H1 (cell line): Measurements from ENCODE around the gene TNKS2. TPM values are rescaled to one million over a fixed set of nuclear protein-coding genes. Genes with fewer than 3 reads are reported as not detected.
A peak's percentile ranks its signal among the peaks of the same experiment; 100 is the strongest.

ENCODE experiments used
- CTCF ChIA-PET: fragments of 300-600 bp; sonication (Branson Sonifier 250); formaldehyde crosslinking; loops from one replicate; lab custom pipeline; 2021; ENCODE audit not compliant: partially characterized antibody; lab: Charles Lee
- POLR2A ChIA-PET: fragments of 300-600 bp; sonication (Branson Sonifier 250); formaldehyde crosslinking; loops from one replicate; lab custom pipeline; 2021; ENCODE audit warnings: inconsistent platforms; ENCODE audit not compliant: partially characterized antibody; lab: Charles Lee
- DNase-seq, 2 experiments: peaks; one replicate each; pipeline versions ENCODE4 v3.0.0 to v3.0.0-alpha.2; 2010 to 2022; ENCODE audit warnings: low spot score in 2 of 2, low read depth in 1 of 2, mixed read lengths in 1 of 2
- FAIRE-seq: peaks from 2 replicates; lab custom pipeline; 2011; peaks lifted over from hg19 to GRCh38; lab: Jason Lieb, UNC
- H2AFZ ChIP-seq: 2 replicates; pipeline ENCODE4 v1.8.1; 2012; ENCODE audit warnings: low read length, inconsistent platforms
- H2AK5ac ChIP-seq: 2 replicates; pipeline ENCODE4 v1.6.1; 2013; ENCODE audit warnings: low read depth, low read length
- H2BK120ac ChIP-seq: replicated peaks from 2 replicates; pipeline ENCODE3; 2013; ENCODE audit warnings: low read depth, low read length, inconsistent platforms
- H2BK12ac ChIP-seq: 2 replicates; pipeline ENCODE4 v1.6.1; 2013; ENCODE audit warnings: low read depth, low read length
- H2BK15ac ChIP-seq: 2 replicates; pipeline ENCODE4 v1.6.1; 2013; ENCODE audit warnings: low read length
- H2BK20ac ChIP-seq: 2 replicates; pipeline ENCODE4 v1.6.1; 2013; ENCODE audit warnings: low read length
- H2BK5ac ChIP-seq: 2 replicates; pipeline ENCODE4 v1.6.1; 2013; ENCODE audit warnings: low read depth, low read length
- H3K14ac ChIP-seq: 2 replicates; pipeline ENCODE4 v1.6.1; 2013; ENCODE audit warnings: inconsistent platforms; ENCODE audit not compliant: insufficient read length
- H3K18ac ChIP-seq: 2 replicates; pipeline ENCODE4 v1.6.1; 2013; ENCODE audit warnings: low read length; ENCODE audit errors: extremely low read depth
- H3K23ac ChIP-seq: 2 replicates; pipeline ENCODE4 v1.6.1; 2013; ENCODE audit warnings: inconsistent platforms; ENCODE audit not compliant: insufficient read length
- H3K23me2 ChIP-seq: 2 replicates; pipeline ENCODE4 v1.6.1; 2013; ENCODE audit warnings: low read depth, low read length
- H3K27ac ChIP-seq: 2 replicates; pipeline ENCODE4 v1.6.1; 2011; ENCODE audit warnings: low read depth, low read length, inconsistent platforms
- H3K27me3 ChIP-seq, 4 experiments: replicated peaks in 1 of 4; 1 replicate in 1 of 4; 2 replicates in 3 of 4; pipeline versions ENCODE4 v1.6.1 to v1.8.1; 2011 to 2013; ENCODE audit warnings: low read length in 3 of 4, mild to moderate bottlenecking in 3 of 4, inconsistent platforms in 2 of 4, mixed read lengths in 2 of 4, moderate library complexity in 1 of 4; ENCODE audit not compliant: control insufficient read depth in 3 of 4, insufficient read depth in 3 of 4; ENCODE audit errors: extremely low read depth in 1 of 4
- H3K36me3 ChIP-seq, 4 experiments: 2 replicates each; pipeline versions ENCODE4 v1.6.1 to v1.8.1; 2011 to 2013; ENCODE audit warnings: mild to moderate bottlenecking in 4 of 4, low read length in 3 of 4, moderate library complexity in 2 of 4, control low read depth in 1 of 4, inconsistent platforms in 1 of 4; ENCODE audit not compliant: insufficient read depth in 4 of 4, control insufficient read depth in 2 of 4
- H3K4ac ChIP-seq: replicated peaks from 2 replicates; pipeline ENCODE3; 2013; ENCODE audit warnings: low read length, low read depth, mixed read lengths, inconsistent platforms; ENCODE audit not compliant: insufficient read length
- H3K4me1 ChIP-seq, 4 experiments: replicated peaks in 1 of 4; 1 replicate in 1 of 4; 2 replicates in 3 of 4; pipeline versions ENCODE4 v1.6.1 to v1.8.1; 2011 to 2013; ENCODE audit warnings: low read length in 3 of 4, inconsistent platforms in 2 of 4, mixed read lengths in 1 of 4; ENCODE audit not compliant: insufficient read depth in 4 of 4, control insufficient read depth in 3 of 4
- H3K4me2 ChIP-seq, 2 experiments: 2 replicates each; pipeline versions ENCODE4 v1.6.1 to v1.8.1; 2011 to 2013; ENCODE audit warnings: low read depth in 2 of 2, low read length in 2 of 2, control low read depth in 1 of 2, inconsistent platforms in 1 of 2, mild to moderate bottlenecking in 1 of 2; ENCODE audit not compliant: insufficient read depth in 1 of 2
- H3K4me3 ChIP-seq, 4 experiments: fragments of 200-600, 300-600 bp in 1 of 4; sonication (generic), shearing (Covaris generic), sonication (Bioruptor Twin) in 1 of 4; 2 replicates each; pipeline versions ENCODE4 v1.5.1 to v1.8.1; 2011 to 2016; ENCODE audit warnings: low read length in 4 of 4, low read depth in 3 of 4, control low read depth in 2 of 4, inconsistent platforms in 2 of 4, mild to moderate bottlenecking in 2 of 4, mixed read lengths in 1 of 4, moderate library complexity in 1 of 4; ENCODE audit not compliant: insufficient read depth in 2 of 4; ENCODE audit errors: extremely low read depth in 1 of 4
- H3K56ac ChIP-seq: replicated peaks from 2 replicates; pipeline ENCODE3; 2013; ENCODE audit warnings: low read depth, mild to moderate bottlenecking, mixed read lengths, low read length, inconsistent platforms; ENCODE audit not compliant: insufficient read length
- H3K79me1 ChIP-seq: 2 replicates; pipeline ENCODE4 v1.6.1; 2013; ENCODE audit warnings: low read depth, low read length, control low read depth
- H3K79me2 ChIP-seq, 2 experiments: 2 replicates each; pipeline versions ENCODE4 v1.6.1 to v1.8.1; 2012 to 2013; ENCODE audit warnings: low read length in 2 of 2, mild to moderate bottlenecking in 2 of 2, inconsistent platforms in 1 of 2; ENCODE audit not compliant: insufficient read depth in 2 of 2, control insufficient read depth in 1 of 2
- H3K9ac ChIP-seq, 4 experiments: replicated peaks in 1 of 4; 1 replicate in 1 of 4; 2 replicates in 3 of 4; pipeline versions ENCODE4 v1.6.1 to v1.8.1; 2011 to 2013; ENCODE audit warnings: low read depth in 3 of 4, low read length in 3 of 4, control low read depth in 2 of 4, mild to moderate bottlenecking in 2 of 4, moderate library complexity in 2 of 4, inconsistent platforms in 1 of 4; ENCODE audit errors: extremely low read depth in 1 of 4
- H3K9me3 ChIP-seq, 2 experiments: 2 replicates each; pipeline versions ENCODE4 v1.6.1 to v1.8.1; 2012 to 2013; ENCODE audit warnings: mild to moderate bottlenecking in 2 of 2, moderate library complexity in 2 of 2, control low read depth in 1 of 2, inconsistent platforms in 1 of 2, low read depth in 1 of 2, low read length in 1 of 2, mixed read lengths in 1 of 2; ENCODE audit not compliant: insufficient read depth in 2 of 2
- H4K20me1 ChIP-seq, 2 experiments: replicated peaks in 1 of 2; 2 replicates each; pipeline versions ENCODE3 to v1.8.1; 2011 to 2013; ENCODE audit warnings: inconsistent platforms in 2 of 2, low read length in 2 of 2, mild to moderate bottlenecking in 1 of 2; ENCODE audit not compliant: insufficient read depth in 2 of 2, control insufficient read depth in 1 of 2
- H4K5ac ChIP-seq: 2 replicates; pipeline ENCODE4 v1.6.1; 2013; ENCODE audit warnings: low read length, low read depth, mixed read lengths, inconsistent platforms; ENCODE audit not compliant: insufficient read length
- H4K8ac ChIP-seq: 2 replicates; pipeline ENCODE4 v1.8.0; 2013; ENCODE audit warnings: mild to moderate bottlenecking, moderate library complexity, low read length, inconsistent platforms; ENCODE audit not compliant: insufficient read depth; ENCODE audit errors: extremely low read depth
- H4K91ac ChIP-seq: replicated peaks from 2 replicates; pipeline ENCODE3; 2013; ENCODE audit warnings: low read length, mixed read lengths, inconsistent platforms; ENCODE audit not compliant: insufficient read length
- ASH2L ChIP-seq: fragments of 200-600, 300-600 bp; sonication (generic); IDR thresholded peaks from one replicate; pipeline ENCODE4 v1.7.1; 2017; ENCODE audit warnings: low read length
- BRCA1 ChIP-seq: IDR thresholded peaks from 2 replicates; pipeline ENCODE4 v1.6.1; 2012; ENCODE audit warnings: low read depth, low read length, improper control_type of control experiment
- EGR1 ChIP-seq: IDR thresholded peaks from 2 replicates; pipeline ENCODE4 v1.6.1; 2011; ENCODE audit warnings: low read depth, low read length, borderline replicate concordance
- EZH2 ChIP-seq: fragments of 200-600 bp; sonication (generic); IDR thresholded peaks from 2 replicates; pipeline ENCODE4 v1.7.1; 2012; ENCODE audit warnings: low read depth, mild to moderate bottlenecking, moderate library complexity, low read length, inconsistent platforms; ENCODE audit not compliant: severe bottlenecking
- KDM1A ChIP-seq: fragments of 200-600, 300-600 bp; sonication (generic); IDR thresholded peaks from 2 replicates; pipeline ENCODE4 v1.7.1; 2016; ENCODE audit warnings: mild to moderate bottlenecking, low read length, borderline replicate concordance
- RFX5 ChIP-seq: IDR thresholded peaks from 2 replicates; pipeline ENCODE4 v1.6.1; 2011; ENCODE audit warnings: low read depth, low read length, improper control_type of control experiment, borderline replicate concordance
- RNF2 ChIP-seq: fragments of 200-900, 300-1000 bp; sonication (generic); IDR thresholded peaks from 2 replicates; pipeline ENCODE4 v1.7.1; 2016; ENCODE audit warnings: borderline replicate concordance, low read depth, mild to moderate bottlenecking, antibody characterized with exemption, low read length; ENCODE audit not compliant: poor library complexity, severe bottlenecking; ENCODE audit errors: missing control alignments
- SIN3A ChIP-seq, 2 experiments: IDR thresholded peaks in 1 of 2; conservative IDR thresholded peaks in 1 of 2; 2 replicates each; pipeline ENCODE4 v1.6.1; 2011 to 2012; ENCODE audit warnings: low read length in 2 of 2, improper control_type of control experiment in 1 of 2, low read depth in 1 of 2, mild to moderate bottlenecking in 1 of 2
- SIRT6 ChIP-seq: IDR thresholded peaks from one replicate; pipeline ENCODE4 v1.7.1; 2012; ENCODE audit warnings: low read length, inconsistent platforms
- SRF ChIP-seq: IDR thresholded peaks from 2 replicates; pipeline ENCODE4 v1.6.1; 2011; ENCODE audit warnings: mild to moderate bottlenecking, low read depth, low read length, moderate library complexity
- WGBS, 2 experiments: shearing (Covaris generic) in 1 of 2; methylation state at CpG; one replicate each; pipeline versions ENCODE4 v1.1.6 to v1.1.7; 2013 to 2015; ENCODE audit warnings: low lambda C conversion rate in 2 of 2, mixed read lengths in 2 of 2, inconsistent platforms in 1 of 2, low coverage in 1 of 2, missing lambda C conversion rate in 1 of 2; ENCODE audit not compliant: insufficient replicate concordance in 2 of 2, insufficient coverage in 1 of 2, insufficient read length in 1 of 2; ENCODE audit errors: extremely low coverage in 1 of 2, missing lambda C conversion rate in 1 of 2; 5-methylcytosine and 5-hydroxymethylcytosine counted together
- polyA plus RNA-seq, 7 experiments: library from polyadenylated mRNA; depleted of rRNA in 3 of 7; stranded (reverse) in 5 of 7; unstranded in 2 of 7; fragments of >200 nt in 5 of 7; fragments of 200-250 nt in 2 of 7; gene quantifications; 1 replicate in 5 of 7; 2 replicates in 1 of 7; 4 replicates in 1 of 7; pipeline versions ENCODE4 v1.2.1 to v1.2.3, GENCODE V29; 2011 to 2013; ENCODE audit warnings: missing spikeins in 2 of 7, mixed read lengths in 2 of 7
- total RNA-seq: library from RNA; stranded (reverse); fragmentation: NEBNext Ultra II Directional; extraction: Animal tissue kit (Norgen Biotek cat#: 25700); gene quantifications from 2 replicates; pipeline ENCODE4 v1.2.1, GENCODE V29; 2021

Gene TNKS2
- total and polyA plus RNA-seq, 2 of the 8 experiments (the other 6 are each of a cell fraction or from before 2014, with no cell fraction given) = 23.3 to 73.6 TPM

DNA sequence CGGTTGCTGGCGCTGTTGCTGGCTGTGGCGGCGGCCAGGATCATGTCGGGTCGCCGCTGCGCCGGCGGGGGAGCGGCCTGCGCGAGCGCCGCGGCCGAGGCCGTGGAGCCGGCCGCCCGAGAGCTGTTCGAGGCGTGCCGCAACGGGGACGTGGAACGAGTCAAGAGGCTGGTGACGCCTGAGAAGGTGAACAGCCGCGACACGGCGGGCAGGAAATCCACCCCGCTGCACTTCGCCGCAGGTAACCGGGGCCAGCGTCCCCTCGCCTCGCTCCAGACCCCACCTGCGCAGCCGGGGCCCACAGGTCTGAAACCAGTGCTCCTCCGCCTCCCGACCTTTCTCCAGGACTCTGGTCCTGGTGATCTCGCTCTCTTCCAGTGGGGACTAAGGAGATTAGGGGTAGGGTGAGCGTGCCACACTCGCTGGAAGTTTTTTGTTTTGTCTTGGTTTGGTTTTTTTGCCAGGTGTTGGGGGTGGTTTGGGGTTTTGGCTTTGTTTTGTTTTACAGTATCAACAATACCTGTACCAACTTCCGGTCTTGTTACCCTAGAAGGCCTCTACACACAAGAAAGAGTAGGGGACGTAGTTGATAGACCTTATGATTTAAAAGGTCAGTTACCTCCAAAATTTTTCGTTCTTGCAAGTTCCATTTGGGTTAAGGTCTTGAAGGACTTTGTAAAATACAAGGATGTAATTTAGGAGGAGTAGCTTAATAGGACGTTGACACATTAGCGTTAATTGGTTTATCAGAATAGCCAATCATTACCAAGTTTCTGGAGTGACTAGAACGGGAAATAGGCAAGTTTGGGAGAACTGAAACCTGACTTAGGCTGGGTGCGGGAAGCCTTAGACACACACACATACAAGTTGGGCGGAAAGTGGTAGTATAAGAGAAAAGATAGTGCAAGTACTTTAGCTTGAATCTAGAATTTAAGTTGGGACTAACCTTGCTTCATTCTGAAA is 704 bp downstream of the TNKS2 start:
- H3K9ac ChIP-seq = peak overlapping the region; percentile 87 to 97 (median 92)
- peaks cover 0 to 6% (median under 1%) of the 10 kb centered on the region in 4 experiments; a peak in 5 of 8 replicates for H3K36me3 ChIP-seq
- H2BK5ac ChIP-seq = peak overlapping the region; percentile 96
- H3K27me3 ChIP-seq = no peaks in the 10 kb centered on the region
- no peaks in the 10 kb centered on the region for H3K9me3 ChIP-seq
- WGBS, 2 experiments = 3% methylated on average over 35 of the region's 54 CpGs; no CpG with 5 or more reads in 1 of the 2 experiments
- peaks cover 6% of the 10 kb centered on the region for H3K23me2 ChIP-seq
- H2AK5ac ChIP-seq = no peak overlapping the region
- H3K4me3 ChIP-seq = peak overlapping the region; percentile 70 to 96 (median 92)
- H2AFZ ChIP-seq = no peak overlapping the region
- peak overlapping the region; percentile 84 for H3K56ac ChIP-seq
- H3K79me2 ChIP-seq = peaks cover 29 to 65% of the 10 kb centered on the region in 2 experiments
- H4K5ac ChIP-seq = peak overlapping the region; percentile 67
- FAIRE-seq = no peak
- peak overlapping the region; percentile 38 for H2BK120ac ChIP-seq
- H3K14ac ChIP-seq = no peak overlapping the region
- DNase-seq = peak in 1 of 2 experiments; percentile 71
- H3K79me1 ChIP-seq = peaks cover 4% of the 10 kb centered on the region; the same call in 1 of the 2 replicates
- H4K20me1 ChIP-seq = peaks cover 10 to 13% of the 10 kb centered on the region in 2 experiments
- ChIA-PET POLR2A (interaction anchor here (0.6 to 2.1 kb wide), 18 partner anchors 8 to 792 kb away, joined by 3 to 9 read pairs (median 4); partner anchors contain the start of genes BTAF1 and FGFBP3), CTCF (interaction anchor here (1.6 kb wide), 1 partner anchor 11 kb away, joined by 6 read pairs; no protein-coding TSS in a partner anchor)
- H2BK20ac ChIP-seq = no peak overlapping the region
- H3K27ac ChIP-seq = peak overlapping the region; percentile 92
- H3K18ac ChIP-seq = peak overlapping the region; percentile 73
- H3K23ac ChIP-seq = no peak overlapping the region
- H4K8ac ChIP-seq = peak overlapping the region; percentile 97; the same call in 1 of the 2 replicates
- H3K4ac ChIP-seq = peak overlapping the region; percentile 87
- peak overlapping the region; percentile 82 for H4K91ac ChIP-seq
- peak overlapping the region; percentile 71 to 85 for H3K4me2 ChIP-seq
- no peak overlapping the region for H2BK12ac ChIP-seq
- H3K4me1 ChIP-seq = peaks cover 2 to 13% (median 8%) of the 10 kb centered on the region in 4 experiments
- 0 out of 2 replicates have a peak overlapping the region, but pooled peaks have one; percentile 16 for H2BK15ac ChIP-seq
- TF ChIP-seq EGR1 = no peak
- no peak for TF ChIP-seq BRCA1
- TF ChIP-seq SIRT6 = no peak
- TF ChIP-seq ASH2L = peak; percentile 91
- no peak for TF ChIP-seq RNF2
- TF ChIP-seq RFX5 = no peak
- 0 out of 4 replicates have a peak, but pooled peaks of 1 of the 2 experiments have one; percentile 1 for TF ChIP-seq SIN3A (conservative IDR thresholded peaks at IDR 0.05 in 1 of 2, IDR thresholded peaks at IDR 0.05 in 1 of 2; ENCODE audit: low read depth in 1 of 2, low read length in 2 of 2)
- no peak for TF ChIP-seq EZH2
- TF ChIP-seq SRF = no peak
- no peak for TF ChIP-seq KDM1A
